Activated T-helper 2 cell treated with anti-CD3 and anti-CD28 coated beads, Interferon-gamma antibody, Interleukin-2, Interleukin-4, amounts not matched to agents 10 μg/mL and 5 μg/mL and 100 μg/mL, durations not matched to agents 14 hours and 24 hours and 36 hours (primary cell): ENCODE results near the gene CCDC167. TPM values are rescaled to one million over a fixed set of nuclear protein-coding genes. Genes with fewer than 3 reads are reported as not detected.
A peak's percentile ranks its signal among the peaks of the same experiment; 100 is the strongest.

Source experiments
- DNase-seq: peaks from one replicate; pipeline ENCODE4 v3.0.0; 2021; ENCODE audit warnings: low spot score
- H3K27ac Mint-ChIP-seq: one replicate; pipeline ENCODE4 v1.8.0; 2021; ENCODE audit warnings: mixed read lengths
- H3K27me3 Mint-ChIP-seq: one replicate; pipeline ENCODE4 v1.8.0; 2021; ENCODE audit warnings: low read depth, mixed read lengths
- H3K36me3 Mint-ChIP-seq: one replicate; pipeline ENCODE4 v1.8.0; 2021; ENCODE audit warnings: low read depth, mixed read lengths
- H3K4me1 Mint-ChIP-seq: one replicate; pipeline ENCODE4 v1.8.0; 2021; ENCODE audit warnings: low read depth, mixed read lengths
- H3K4me3 Mint-ChIP-seq: one replicate; pipeline ENCODE4 v1.8.0; 2021; ENCODE audit warnings: low read depth, mild to moderate bottlenecking, moderate library complexity, mixed read lengths
- H3K9me3 Mint-ChIP-seq: one replicate; pipeline ENCODE4 v1.8.0; 2021; ENCODE audit warnings: mixed read lengths
- intact Hi-C: fragments of 100-400 bp; cut with micrococcal nuclease; formaldehyde crosslinking; loops from one replicate; pipeline ENCODE4 v1.15.1; 2023
- total RNA-seq: library from RNA; stranded (reverse); gene quantifications from 2 replicates; pipeline ENCODE4 v1.2.3, GENCODE V29; 2022

Gene CCDC167
- total RNA-seq, 1 donor from 2014 or later = 76.9 TPM

DNA sequence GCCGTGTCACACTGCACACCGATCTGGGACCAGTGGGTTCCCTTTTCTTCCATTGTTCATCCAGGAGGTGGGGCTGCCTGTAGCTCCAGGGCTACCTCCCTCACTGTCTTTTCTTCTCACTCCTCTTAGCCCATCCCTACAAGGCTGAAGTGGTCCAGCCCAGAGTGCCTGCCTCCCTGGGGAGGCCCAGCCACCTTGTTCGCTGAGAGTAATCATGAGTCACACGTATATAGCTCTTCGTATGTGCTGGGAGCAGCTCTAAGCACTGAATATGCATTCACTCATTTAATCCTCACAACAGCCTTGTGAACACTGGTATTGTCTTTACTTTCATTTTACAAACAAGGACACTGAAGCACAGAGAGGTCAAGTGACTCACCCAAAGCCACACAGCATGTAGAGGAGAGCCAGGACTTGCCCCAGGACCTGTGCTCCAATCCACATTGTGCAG lies 14.7 kb upstream of the CCDC167 start:
- Mint-ChIP-seq H3K27ac (peak overlapping the region; percentile 77), H3K4me3 (peak overlapping the region; percentile 22), H3K27me3 (no peaks in the 10 kb centered on the region), H3K9me3 (no peaks in the 10 kb centered on the region), H3K36me3 (no peaks in the 10 kb centered on the region), H3K4me1 (peaks cover 52% of the 10 kb centered on the region)
- intact Hi-C loops = loop anchor here (10.0 kb wide), 1 partner anchor 1600 kb away; the partner anchor contains the start of gene SAYSD1
- DNase-seq = no peak

- H3K36me3 Mint-ChIP-seq = no peaks in the 10 kb centered on the region
- H3K4me1 Mint-ChIP-seq = peaks cover 47% of the 10 kb centered on the region
- H3K9me3 Mint-ChIP-seq = peaks cover under 1% of the 10 kb centered on the region
- H3K27ac Mint-ChIP-seq = no peak overlapping the region
- H3K4me3 Mint-ChIP-seq = no peak overlapping the region
- intact Hi-C loops = loop anchor here (10.0 kb wide), 1 partner anchor 1601 kb away; the partner anchor contains the start of gene SAYSD1
- DNase-seq = no peak
- H3K27me3 Mint-ChIP-seq = no peaks in the 10 kb centered on the region
These were observed 13.9 kb upstream of the CCDC167 start for GRCh38 chr6:37513576-37513975.

GRCh38 chr6:37513155-37513554 lies 13.5 kb upstream of the CCDC167 start:
- Mint-ChIP-seq H3K9me3 (peaks cover 4% of the 10 kb centered on the region), H3K27me3 (no peaks in the 10 kb centered on the region), H3K4me3 (no peak overlapping the region), H3K36me3 (no peaks in the 10 kb centered on the region), H3K27ac (no peak overlapping the region), H3K4me1 (peaks cover 47% of the 10 kb centered on the region)
- DNase-seq = no peak
- intact Hi-C loops = loop anchor here (10.0 kb wide), 1 partner anchor 1602 kb away; the partner anchor contains the start of gene SAYSD1

DNA sequence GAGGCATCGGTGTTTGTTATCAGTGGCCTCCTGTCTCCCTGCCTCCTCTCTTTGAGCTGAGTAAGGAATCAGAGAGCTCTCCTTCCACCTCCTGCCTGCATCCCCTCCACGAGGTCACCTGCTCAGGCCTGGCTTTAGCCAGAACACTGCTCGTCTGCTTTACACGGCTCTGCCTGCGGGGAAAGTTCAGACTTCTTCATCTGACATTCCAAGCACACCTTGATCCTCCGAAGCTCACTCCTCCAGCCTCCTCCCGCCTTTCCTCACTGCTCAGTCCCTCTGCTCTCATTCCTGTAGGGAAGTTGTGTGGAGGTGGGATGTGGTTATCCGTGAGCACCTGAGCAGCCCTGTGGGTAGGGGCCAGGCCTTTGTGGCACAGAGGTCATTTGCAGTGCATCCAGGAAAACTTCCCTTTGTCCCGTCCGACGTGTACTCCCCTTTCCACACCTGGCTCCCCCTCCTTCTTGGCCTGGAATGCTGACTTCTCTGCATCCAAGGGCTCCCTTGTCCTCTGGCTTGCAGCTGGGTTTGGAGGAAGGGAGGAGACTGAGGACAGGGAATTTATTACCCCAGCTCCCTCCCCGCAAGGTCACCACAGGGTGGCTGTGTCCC lies 12.8 kb upstream of the CCDC167 start:
- no peak for DNase-seq
- Mint-ChIP-seq H3K4me3 (no peak overlapping the region), H3K27ac (no peak overlapping the region), H3K27me3 (no peaks in the 10 kb centered on the region), H3K9me3 (peaks cover 5% of the 10 kb centered on the region), H3K36me3 (no peaks in the 10 kb centered on the region), H3K4me1 (peaks cover 44% of the 10 kb centered on the region)
- intact Hi-C loops = loop anchor here (10.0 kb wide), 1 partner anchor 1602 kb away; the partner anchor contains the start of gene SAYSD1

GRCh38 chr6:37511910-37512399 lies 12.3 kb upstream of the CCDC167 start:
- H3K27ac Mint-ChIP-seq = no peak overlapping the region
- H3K27me3 Mint-ChIP-seq = no peaks in the 10 kb centered on the region
- H3K4me3 Mint-ChIP-seq = no peak overlapping the region
- no peak for DNase-seq
- H3K36me3 Mint-ChIP-seq = no peaks in the 10 kb centered on the region
- H3K9me3 Mint-ChIP-seq = peaks cover 5% of the 10 kb centered on the region
- H3K4me1 Mint-ChIP-seq = peaks cover 43% of the 10 kb centered on the region
- intact Hi-C loops = loop anchor here (10.0 kb wide), 1 partner anchor 1603 kb away; the partner anchor contains the start of gene SAYSD1

- no peak for DNase-seq
- Mint-ChIP-seq H3K27me3 (no peaks in the 10 kb centered on the region), H3K4me3 (no peak overlapping the region), H3K9me3 (peaks cover 5% of the 10 kb centered on the region), H3K27ac (no peak overlapping the region), H3K4me1 (peaks cover 35% of the 10 kb centered on the region), H3K36me3 (no peaks in the 10 kb centered on the region)
- intact Hi-C loops = loop anchor here (10.0 kb wide), 1 partner anchor 1604 kb away; the partner anchor contains the start of gene SAYSD1
These were observed 11.5 kb upstream of the CCDC167 start for GRCh38 chr6:37511201-37511600.

- Mint-ChIP-seq H3K27me3 (no peaks in the 10 kb centered on the region), H3K4me1 (peaks cover 27% of the 10 kb centered on the region), H3K27ac (peak overlapping the region; percentile 54), H3K4me3 (peak overlapping the region; percentile 22), H3K9me3 (peaks cover 5% of the 10 kb centered on the region), H3K36me3 (no peaks in the 10 kb centered on the region)
- no peak for DNase-seq
- intact Hi-C loops = loop anchor here (2.0 kb wide), 1 partner anchor 13 kb away; no protein-coding TSS in a partner anchor
These were observed 8.2 kb upstream of the CCDC167 start for GRCh38 chr6:37507690-37508421.

- Mint-ChIP-seq H3K4me3 (no peak overlapping the region), H3K27ac (no peak overlapping the region), H3K36me3 (no peaks in the 10 kb centered on the region), H3K9me3 (peaks cover 5% of the 10 kb centered on the region), H3K4me1 (peaks cover 34% of the 10 kb centered on the region), H3K27me3 (no peaks in the 10 kb centered on the region)
- intact Hi-C loops = no loop called here
- DNase-seq = no peak
These were observed 7.4 kb upstream of the CCDC167 start for GRCh38 chr6:37507077-37507476.

GRCh38 chr6:37506479-37506878 lies 6.8 kb upstream of the CCDC167 start:
- H3K36me3 Mint-ChIP-seq = no peaks in the 10 kb centered on the region
- intact Hi-C loops = no loop called here
- H3K4me3 Mint-ChIP-seq = no peak overlapping the region
- peaks cover 5% of the 10 kb centered on the region for H3K9me3 Mint-ChIP-seq
- no peak overlapping the region for H3K27ac Mint-ChIP-seq
- DNase-seq = no peak
- H3K27me3 Mint-ChIP-seq = no peaks in the 10 kb centered on the region
- peaks cover 39% of the 10 kb centered on the region for H3K4me1 Mint-ChIP-seq

- Mint-ChIP-seq H3K4me3 (no peak overlapping the region), H3K27ac (no peak overlapping the region), H3K9me3 (peaks cover 5% of the 10 kb centered on the region), H3K4me1 (peaks cover 48% of the 10 kb centered on the region), H3K36me3 (peaks cover 4% of the 10 kb centered on the region), H3K27me3 (no peaks in the 10 kb centered on the region)
- DNase-seq = no peak
- intact Hi-C loops = no loop called here
These were observed 4.3 kb upstream of the CCDC167 start for GRCh38 chr6:37504024-37504423.

DNA sequence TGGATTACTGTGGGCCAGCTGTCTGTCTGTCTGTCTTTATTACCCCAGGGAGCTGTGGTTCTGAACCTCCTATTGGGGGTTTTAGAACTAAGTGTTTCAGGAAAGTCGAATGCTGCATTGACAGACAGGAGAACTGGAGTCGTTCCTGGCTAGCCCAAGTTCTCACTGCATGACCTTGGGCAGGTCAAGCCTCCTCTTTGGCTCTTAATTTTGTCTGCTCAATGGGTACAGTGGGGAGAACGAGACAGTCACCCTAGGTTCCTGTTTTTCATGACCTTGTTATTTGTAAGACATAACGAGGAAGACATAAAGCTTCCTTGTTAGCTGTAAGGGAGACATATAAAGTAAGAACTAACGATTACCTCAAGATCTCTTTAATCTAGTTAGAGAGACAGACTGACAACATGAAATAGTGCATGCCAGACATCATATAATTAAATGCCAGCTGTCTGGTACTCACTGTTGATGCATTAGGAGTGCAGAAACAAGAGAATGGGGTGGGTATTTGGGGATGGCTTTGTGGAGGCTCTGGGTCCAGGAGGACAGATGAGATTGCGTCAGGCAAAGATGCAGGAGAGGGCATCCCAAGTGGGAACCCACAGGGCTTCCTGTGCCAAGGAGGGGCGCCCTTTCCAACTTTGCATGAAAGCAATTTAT lies 3.7 kb upstream of the CCDC167 start:
- no peaks in the 10 kb centered on the region for H3K27me3 Mint-ChIP-seq
- peaks cover 3% of the 10 kb centered on the region for H3K9me3 Mint-ChIP-seq
- H3K4me3 Mint-ChIP-seq = no peak overlapping the region
- H3K36me3 Mint-ChIP-seq = peaks cover 4% of the 10 kb centered on the region
- intact Hi-C loops = no loop called here
- peak overlapping the region; percentile 97 for H3K27ac Mint-ChIP-seq
- peaks cover 51% of the 10 kb centered on the region for H3K4me1 Mint-ChIP-seq
- no peak for DNase-seq

- Mint-ChIP-seq H3K4me3 (no peak overlapping the region), H3K27ac (peak overlapping the region; percentile 97), H3K27me3 (no peaks in the 10 kb centered on the region), H3K9me3 (no peaks in the 10 kb centered on the region), H3K4me1 (peaks cover 48% of the 10 kb centered on the region), H3K36me3 (peaks cover 7% of the 10 kb centered on the region)
- intact Hi-C loops = no loop called here
- peak; percentile 39 for DNase-seq
These were observed 3.1 kb upstream of the CCDC167 start for GRCh38 chr6:37502703-37503291.
